PFSK-1 (cell line): ENCODE data around the gene TBPL2.

Experiments
- FOXP2 ChIP-seq: optimal IDR thresholded peaks from 2 replicates; pipeline ENCODE3; 2011; ENCODE audit warnings: borderline replicate concordance, control low read depth, inconsistent platforms; ENCODE audit not compliant: insufficient read depth; ENCODE audit errors: extremely low read length, extremely low read depth
- POLR2AphosphoS5 ChIP-seq: IDR thresholded peaks from 2 replicates; pipeline ENCODE4 v1.6.1; 2012; ENCODE audit warnings: low read depth, mild to moderate bottlenecking, control low read depth, low read length, moderate library complexity
- SIN3A ChIP-seq: IDR thresholded peaks from 2 replicates; pipeline ENCODE4 v1.6.1; 2012; ENCODE audit warnings: mild to moderate bottlenecking, low read length, moderate library complexity, borderline replicate concordance; ENCODE audit not compliant: insufficient read depth
- TAF1 ChIP-seq: IDR thresholded peaks from 2 replicates; pipeline ENCODE4 v1.6.1; 2012; ENCODE audit warnings: low read length, control low read depth, borderline replicate concordance; ENCODE audit not compliant: insufficient read depth
- TF ChIP-seq, protein P1 (sequence below), 2 experiments: IDR thresholded peaks; 2 replicates each; pipeline versions ENCODE4 v1.6.1 to v1.8.0; 2011 to 2012; ENCODE audit warnings: low read depth in 2 of 2, low read length in 2 of 2, control low read depth in 1 of 2, inconsistent platforms in 1 of 2, mild to moderate bottlenecking in 1 of 2, moderate library complexity in 1 of 2; ENCODE audit not compliant: insufficient read depth in 1 of 2

Gene TBPL2

GRCh38 chr14:55473786-55474185 is 33.4 kb upstream of the TBPL2 start:
- TF ChIP-seq FOXP2 (no peak), SIN3A (no peak), POLR2AphosphoS5 (no peak), TAF1 (no peak)
- TF ChIP-seq, protein P1, sequence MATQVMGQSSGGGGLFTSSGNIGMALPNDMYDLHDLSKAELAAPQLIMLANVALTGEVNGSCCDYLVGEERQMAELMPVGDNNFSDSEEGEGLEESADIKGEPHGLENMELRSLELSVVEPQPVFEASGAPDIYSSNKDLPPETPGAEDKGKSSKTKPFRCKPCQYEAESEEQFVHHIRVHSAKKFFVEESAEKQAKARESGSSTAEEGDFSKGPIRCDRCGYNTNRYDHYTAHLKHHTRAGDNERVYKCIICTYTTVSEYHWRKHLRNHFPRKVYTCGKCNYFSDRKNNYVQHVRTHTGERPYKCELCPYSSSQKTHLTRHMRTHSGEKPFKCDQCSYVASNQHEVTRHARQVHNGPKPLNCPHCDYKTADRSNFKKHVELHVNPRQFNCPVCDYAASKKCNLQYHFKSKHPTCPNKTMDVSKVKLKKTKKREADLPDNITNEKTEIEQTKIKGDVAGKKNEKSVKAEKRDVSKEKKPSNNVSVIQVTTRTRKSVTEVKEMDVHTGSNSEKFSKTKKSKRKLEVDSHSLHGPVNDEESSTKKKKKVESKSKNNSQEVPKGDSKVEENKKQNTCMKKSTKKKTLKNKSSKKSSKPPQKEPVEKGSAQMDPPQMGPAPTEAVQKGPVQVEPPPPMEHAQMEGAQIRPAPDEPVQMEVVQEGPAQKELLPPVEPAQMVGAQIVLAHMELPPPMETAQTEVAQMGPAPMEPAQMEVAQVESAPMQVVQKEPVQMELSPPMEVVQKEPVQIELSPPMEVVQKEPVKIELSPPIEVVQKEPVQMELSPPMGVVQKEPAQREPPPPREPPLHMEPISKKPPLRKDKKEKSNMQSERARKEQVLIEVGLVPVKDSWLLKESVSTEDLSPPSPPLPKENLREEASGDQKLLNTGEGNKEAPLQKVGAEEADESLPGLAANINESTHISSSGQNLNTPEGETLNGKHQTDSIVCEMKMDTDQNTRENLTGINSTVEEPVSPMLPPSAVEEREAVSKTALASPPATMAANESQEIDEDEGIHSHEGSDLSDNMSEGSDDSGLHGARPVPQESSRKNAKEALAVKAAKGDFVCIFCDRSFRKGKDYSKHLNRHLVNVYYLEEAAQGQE (IDR thresholded peaks at IDR 0.05; ENCODE audit: insufficient read depth in 1 of 2, low read depth in 2 of 2, low read length in 2 of 2): no peak

GRCh38 chr14:55470025-55470424 is 29.6 kb upstream of the TBPL2 start:
- TF ChIP-seq SIN3A (no peak), POLR2AphosphoS5 (no peak), FOXP2 (no peak), TAF1 (no peak)
- TF ChIP-seq, protein P1 (IDR thresholded peaks at IDR 0.05; ENCODE audit: insufficient read depth in 1 of 2, low read depth in 2 of 2, low read length in 2 of 2): no peak

- no peak for TF ChIP-seq FOXP2
- no peak for TF ChIP-seq POLR2AphosphoS5
- TF ChIP-seq, protein P1 (IDR thresholded peaks at IDR 0.05; ENCODE audit: insufficient read depth in 1 of 2, low read depth in 2 of 2, low read length in 2 of 2): no peak
- TF ChIP-seq SIN3A: no peak
- TF ChIP-seq TAF1: no peak
Observed at GRCh38 chr14:55467307-55467706, 26.9 kb upstream of the TBPL2 start.

DNA sequence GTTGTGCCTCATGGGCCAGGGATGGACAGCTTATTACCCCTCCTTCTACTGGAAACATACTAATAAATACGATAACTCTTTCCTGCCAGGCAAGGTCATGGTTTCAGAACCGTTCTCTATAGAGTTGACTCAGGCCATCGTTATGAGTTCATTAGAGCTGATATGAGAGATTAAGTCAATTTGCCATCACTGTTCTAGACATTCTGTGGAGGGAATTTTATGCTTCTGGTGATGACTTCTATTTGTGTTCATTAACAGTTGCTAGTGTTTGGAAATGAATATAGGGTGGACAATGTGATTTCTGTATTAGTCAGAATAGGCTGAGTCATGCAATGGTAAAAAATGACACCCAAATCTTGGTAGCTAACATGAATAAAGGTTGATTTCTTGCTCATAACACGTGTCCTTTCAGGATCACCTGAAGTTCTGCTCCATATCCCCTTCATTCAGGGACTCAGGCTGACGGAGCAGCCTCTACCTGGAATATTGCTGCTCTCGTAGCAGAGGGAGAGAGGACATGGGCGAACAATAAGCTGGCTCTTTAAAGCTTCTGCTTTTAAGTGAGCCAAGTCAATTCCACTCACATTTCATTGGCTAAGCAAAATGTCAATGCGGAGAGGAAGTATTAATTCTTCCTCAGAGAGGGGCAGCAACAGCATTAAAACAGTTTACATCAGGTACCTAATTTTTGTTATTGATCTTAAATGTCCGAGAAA is 18.5 kb upstream of the TBPL2 start:
- TF ChIP-seq, protein P1 (IDR thresholded peaks at IDR 0.05; ENCODE audit: insufficient read depth in 1 of 2, low read depth in 2 of 2, low read length in 2 of 2): no peak
- TF ChIP-seq TAF1: no peak
- TF ChIP-seq FOXP2: no peak
- no peak for TF ChIP-seq POLR2AphosphoS5
- TF ChIP-seq SIN3A: no peak

DNA sequence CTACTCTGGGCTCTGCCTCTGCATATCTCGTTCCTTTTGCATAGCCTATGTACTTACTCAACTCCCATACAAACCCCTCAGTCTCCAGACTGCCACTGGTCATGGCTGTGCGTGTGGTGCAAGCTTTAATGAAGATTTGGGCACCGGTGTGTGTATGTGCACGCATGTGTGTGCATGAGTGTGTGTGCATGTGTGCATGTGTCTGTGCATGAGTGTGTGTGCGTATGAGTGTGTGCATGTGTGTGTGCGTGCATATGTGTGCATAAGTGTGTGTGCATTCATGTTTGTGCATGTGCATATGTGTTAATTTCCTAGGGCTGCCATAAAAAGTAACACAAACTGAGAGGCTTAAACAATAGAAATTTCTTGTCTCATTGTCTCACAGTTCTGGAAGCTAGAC is 17.1 kb upstream of the TBPL2 start:
- TF ChIP-seq, protein P1 (IDR thresholded peaks at IDR 0.05; ENCODE audit: insufficient read depth in 1 of 2, low read depth in 2 of 2, low read length in 2 of 2): no peak
- TF ChIP-seq TAF1 (no peak), FOXP2 (no peak), POLR2AphosphoS5 (no peak), SIN3A (no peak)
